AG09309 (cell line): ENCODE measurements around the gene TAF11L4.
"Not testable (repeated sequence)": the region's sequence is repeated elsewhere in the genome, so short reads cannot be mapped to it uniquely, and the experiment has no call there.

Experiments
- DNase-seq: peaks from one replicate; pipeline ENCODE4 v3.0.0-alpha.2; 2010; ENCODE audit warnings: low read depth
- H3K4me3 ChIP-seq: 2 replicates; pipeline ENCODE4 v1.5.1; 2011; ENCODE audit warnings: mild to moderate bottlenecking, low read depth, low read length, moderate library complexity; ENCODE audit not compliant: control insufficient read depth
- CTCF ChIP-seq: IDR thresholded peaks from 2 replicates; pipeline ENCODE4 v1.5.1; 2011; ENCODE audit warnings: mild to moderate bottlenecking, low read depth, low read length, inconsistent platforms; ENCODE audit not compliant: insufficient read depth, control insufficient read depth; ENCODE audit errors: missing control alignments

Gene TAF11L4

GRCh38 chr5:17492770-17493169 is 28.8 kb upstream of the TAF11L4 start:
- no peak for DNase-seq
- TF ChIP-seq CTCF = no peak
- H3K4me3 ChIP-seq = no peak overlapping the region

- TF ChIP-seq CTCF = no peak
- DNase-seq = no peak
- H3K4me3 ChIP-seq = no peak overlapping the region
Measured at GRCh38 chr5:17497446-17497845, 24.2 kb upstream of the TAF11L4 start.

- DNase-seq, H3K4me3 ChIP-seq: not testable (repeated sequence)
Measured at GRCh38 chr5:17497931-17498330, 23.7 kb upstream of the TAF11L4 start, which contains the start of gene TAF11L2. Gene TAF11L2, plus strand, starts transcription at chr5:17498231.

GRCh38 chr5:17511775-17512325 is 9.8 kb upstream of the TAF11L4 start:
- TF ChIP-seq CTCF = no peak
- no peak for DNase-seq
- H3K4me3 ChIP-seq = no peak overlapping the region

- DNase-seq, H3K4me3 ChIP-seq: not testable (repeated sequence)
Measured at GRCh38 chr5:17517526-17517925, 4.1 kb upstream of the TAF11L4 start.

- DNase-seq, H3K4me3 ChIP-seq: not testable (repeated sequence)
Measured at GRCh38 chr5:17518067-17518466, 3.5 kb upstream of the TAF11L4 start, which contains the start of gene TAF11L3. Gene TAF11L3, plus strand, starts transcription at chr5:17518367.

- DNase-seq, H3K4me3 ChIP-seq: not testable (repeated sequence)
Measured at GRCh38 chr5:17519508-17519907, 2.1 kb upstream of the TAF11L4 start.

- not testable (repeated sequence) for DNase-seq, H3K4me3 ChIP-seq
Measured at GRCh38 chr5:17524935-17525334, 3.3 kb downstream of the TAF11L4 start, which contains the start of gene TAF11L5. Gene TAF11L5, plus strand, starts transcription at chr5:17525235.

- DNase-seq, H3K4me3 ChIP-seq: not testable (repeated sequence)
Measured at GRCh38 chr5:17526504-17526903, 4.9 kb downstream of the TAF11L4 start.

- not testable (repeated sequence) for DNase-seq, H3K4me3 ChIP-seq
Measured at GRCh38 chr5:17528369-17528768, 6.8 kb downstream of the TAF11L4 start, which contains the start of gene TAF11L6. Gene TAF11L6, plus strand, starts transcription at chr5:17528669.
